DND-41 (cell line): ENCODE results near the gene SPRTN.

Experiments used
- EZH2 ChIP-seq: IDR thresholded peaks from 3 replicates; pipeline ENCODE4 v1.6.1; 2012; ENCODE audit warnings: borderline replicate concordance, low read depth, mild to moderate bottlenecking, moderate library complexity, low read length, inconsistent platforms; ENCODE audit not compliant: severe bottlenecking
- TF ChIP-seq, protein P1 (sequence below): IDR thresholded peaks from 2 replicates; pipeline ENCODE4 v1.5.1; 2012; ENCODE audit warnings: borderline replicate concordance, low read length, moderate library complexity, mild to moderate bottlenecking; ENCODE audit not compliant: poor library complexity, severe bottlenecking; ENCODE audit errors: extremely low read depth

GRCh38 chr1:231374394-231374793 is 36.3 kb downstream of the SPRTN start:
- TF ChIP-seq, protein P1, sequence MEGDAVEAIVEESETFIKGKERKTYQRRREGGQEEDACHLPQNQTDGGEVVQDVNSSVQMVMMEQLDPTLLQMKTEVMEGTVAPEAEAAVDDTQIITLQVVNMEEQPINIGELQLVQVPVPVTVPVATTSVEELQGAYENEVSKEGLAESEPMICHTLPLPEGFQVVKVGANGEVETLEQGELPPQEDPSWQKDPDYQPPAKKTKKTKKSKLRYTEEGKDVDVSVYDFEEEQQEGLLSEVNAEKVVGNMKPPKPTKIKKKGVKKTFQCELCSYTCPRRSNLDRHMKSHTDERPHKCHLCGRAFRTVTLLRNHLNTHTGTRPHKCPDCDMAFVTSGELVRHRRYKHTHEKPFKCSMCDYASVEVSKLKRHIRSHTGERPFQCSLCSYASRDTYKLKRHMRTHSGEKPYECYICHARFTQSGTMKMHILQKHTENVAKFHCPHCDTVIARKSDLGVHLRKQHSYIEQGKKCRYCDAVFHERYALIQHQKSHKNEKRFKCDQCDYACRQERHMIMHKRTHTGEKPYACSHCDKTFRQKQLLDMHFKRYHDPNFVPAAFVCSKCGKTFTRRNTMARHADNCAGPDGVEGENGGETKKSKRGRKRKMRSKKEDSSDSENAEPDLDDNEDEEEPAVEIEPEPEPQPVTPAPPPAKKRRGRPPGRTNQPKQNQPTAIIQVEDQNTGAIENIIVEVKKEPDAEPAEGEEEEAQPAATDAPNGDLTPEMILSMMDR, result no peak
- TF ChIP-seq EZH2, result no peak
